ENCODE measurements around the gene MPP3.
A peak's percentile ranks its signal among the peaks of the same experiment; 100 is the strongest.
"Not testable (repeated sequence)": the region's sequence is repeated elsewhere in the genome, so short reads cannot be mapped to it uniquely, and the experiment has no call there.

Gene MPP3

GRCh38 chr17:43801844-43802243, 31.1 kb downstream of the MPP3 start:
- no peak for DNase-seq

DNA sequence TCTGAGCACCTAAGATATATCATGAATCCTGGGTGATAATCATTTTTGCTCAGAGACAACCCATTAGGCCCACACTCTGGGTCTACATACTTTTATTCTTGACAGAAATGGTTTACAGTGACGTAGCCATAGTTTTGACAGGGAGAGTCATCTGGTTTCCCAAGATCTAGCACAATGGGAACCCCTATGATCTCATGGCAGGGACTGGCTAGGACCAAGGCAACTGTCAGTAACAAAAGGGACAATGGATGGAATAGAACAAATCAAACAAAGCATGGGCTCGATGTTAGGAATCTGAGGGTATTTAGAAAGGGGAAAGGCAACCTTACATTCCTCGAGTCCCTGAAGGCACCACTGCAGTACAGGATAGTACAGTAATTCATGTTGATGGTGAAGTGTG, 32.2 kb downstream of the MPP3 start:
- no peak for DNase-seq

DNA sequence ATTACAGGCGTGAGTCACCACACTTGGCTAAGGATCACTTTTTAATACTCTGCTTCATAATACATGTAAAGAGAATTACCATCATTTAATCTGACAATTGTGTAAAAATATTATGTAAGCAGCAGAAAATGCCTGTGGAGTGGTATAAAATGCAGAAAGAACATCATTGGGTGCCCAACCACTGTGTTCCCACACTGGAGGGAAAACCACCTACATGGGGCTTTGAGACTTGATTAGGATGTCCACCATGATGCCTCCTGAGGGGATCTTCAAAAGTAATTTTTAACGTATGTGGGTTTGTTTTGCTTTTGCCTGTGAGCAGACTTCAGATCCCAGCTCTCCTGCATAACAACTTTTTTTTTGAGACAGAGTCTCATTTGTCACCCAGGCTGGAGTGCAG, 33.9 kb downstream of the MPP3 start:
- DNase-seq = no peak

GRCh38 chr17:43798024-43798423, 34.9 kb downstream of the MPP3 start:
- not testable (repeated sequence) for DNase-seq

DNA sequence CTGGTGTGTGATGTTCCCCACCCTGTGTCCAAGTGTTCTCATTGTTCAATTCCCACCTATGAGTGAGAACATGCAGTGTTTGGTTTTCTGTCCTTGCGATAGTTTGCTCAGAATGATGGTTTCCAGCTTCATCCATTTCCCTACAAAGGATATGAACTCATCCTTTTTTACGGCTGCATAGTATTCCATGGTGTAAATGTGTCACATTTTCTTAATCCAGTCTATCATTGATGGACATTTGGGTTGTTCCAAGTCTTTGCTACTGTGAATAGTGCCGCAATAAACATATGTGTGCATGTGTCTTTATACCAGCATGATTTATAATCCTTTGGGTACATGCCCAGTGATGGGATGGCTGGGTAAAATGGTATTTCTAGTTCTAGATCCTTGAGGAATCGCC, 40.3 kb downstream of the MPP3 start:
- DNase-seq = not testable (repeated sequence)

- DNase-seq = peak; percentile 42 to 79
These were observed 41.4 kb downstream of the MPP3 start for GRCh38 chr17:43791589-43791988.

DNA sequence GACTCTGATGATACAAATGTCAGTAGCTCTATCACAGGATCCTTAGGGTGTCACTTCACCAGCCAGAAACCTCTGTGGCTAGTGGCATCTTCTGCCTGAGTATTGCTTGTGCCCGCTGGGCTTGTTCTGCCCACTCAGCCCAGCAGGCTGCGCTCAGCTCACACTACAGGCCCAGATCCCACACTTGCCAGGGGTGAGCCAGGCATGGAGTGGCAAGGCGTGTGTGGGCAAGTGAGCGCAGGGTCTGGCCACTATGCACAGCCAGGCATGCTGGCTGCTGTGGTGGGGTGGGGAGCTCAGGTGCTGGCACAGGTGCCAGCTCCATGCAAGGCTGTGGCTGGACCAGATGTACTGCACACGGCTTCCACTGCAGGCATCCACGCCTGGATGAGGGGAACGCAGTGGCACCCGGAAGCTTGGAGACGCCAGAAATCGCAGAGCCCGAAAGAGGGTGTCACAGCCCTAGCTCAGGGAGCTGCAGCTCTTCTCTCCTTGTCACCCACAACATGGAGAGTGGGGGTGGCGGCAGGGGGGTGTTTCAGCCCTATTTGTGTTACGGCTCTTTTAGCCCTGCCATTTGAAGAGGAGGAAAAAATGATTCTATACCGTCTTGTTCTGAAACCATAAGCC, 42.5 kb downstream of the MPP3 start:
- no peak for DNase-seq

DNA sequence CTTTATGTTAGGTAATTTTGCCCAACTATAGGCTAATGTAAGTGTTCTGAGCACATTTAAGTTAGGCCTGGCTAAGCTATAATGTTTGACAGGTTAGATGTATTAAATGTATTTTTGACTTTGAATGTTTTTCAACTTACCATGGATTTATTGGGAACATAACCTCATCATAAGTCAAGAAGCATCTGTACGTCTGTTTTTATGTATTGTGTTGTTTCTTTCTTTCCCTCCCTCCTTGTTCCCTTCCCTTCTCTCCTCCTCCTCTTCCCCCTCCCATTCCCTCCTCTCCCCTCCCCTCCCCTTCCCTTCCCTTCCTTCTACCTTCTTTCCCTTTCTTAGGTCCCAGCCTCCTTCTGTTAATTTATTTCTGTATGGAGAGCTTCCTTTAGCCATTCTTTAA, 43.5 kb downstream of the MPP3 start:
- no peak for DNase-seq

DNA sequence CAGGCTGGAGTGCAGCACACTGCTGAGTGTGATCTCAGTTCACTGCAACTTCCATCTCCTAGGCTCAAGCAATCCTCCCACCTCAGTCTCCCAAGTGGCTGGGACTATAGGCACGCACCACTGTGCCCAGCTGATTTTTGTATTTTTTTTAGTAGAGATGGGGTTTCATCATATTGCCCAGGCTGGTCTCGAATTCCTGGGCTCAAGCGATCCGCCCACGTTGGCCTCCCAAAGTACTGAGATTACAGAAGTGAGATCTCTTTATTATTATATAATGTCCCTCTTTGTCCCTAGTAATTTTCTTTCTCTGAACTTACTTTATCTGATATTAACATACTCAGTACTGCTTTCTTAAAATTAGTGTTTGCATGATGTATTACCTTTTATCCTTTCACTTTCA, 44.4 kb downstream of the MPP3 start:
- no peak for DNase-seq

DNA sequence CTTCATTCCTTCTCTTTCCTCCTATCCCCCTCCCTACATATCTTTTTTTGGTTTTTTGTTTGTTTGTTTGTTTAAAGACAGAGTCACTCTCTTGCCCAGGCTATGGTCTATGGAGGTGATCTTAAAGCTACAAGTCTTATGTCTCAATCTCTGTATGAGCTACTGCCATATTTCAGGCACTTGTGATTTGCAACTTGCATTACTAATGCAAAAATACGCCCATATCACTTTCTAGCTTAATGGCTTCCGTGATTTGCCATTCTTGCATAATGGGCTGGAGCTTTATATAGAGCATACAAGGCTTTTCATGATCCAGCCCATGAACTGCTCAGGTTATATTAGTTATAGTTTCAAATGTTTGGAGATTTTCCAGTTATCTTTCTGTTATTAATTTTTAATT, 45.2 kb downstream of the MPP3 start:
- DNase-seq = no peak

DNA sequence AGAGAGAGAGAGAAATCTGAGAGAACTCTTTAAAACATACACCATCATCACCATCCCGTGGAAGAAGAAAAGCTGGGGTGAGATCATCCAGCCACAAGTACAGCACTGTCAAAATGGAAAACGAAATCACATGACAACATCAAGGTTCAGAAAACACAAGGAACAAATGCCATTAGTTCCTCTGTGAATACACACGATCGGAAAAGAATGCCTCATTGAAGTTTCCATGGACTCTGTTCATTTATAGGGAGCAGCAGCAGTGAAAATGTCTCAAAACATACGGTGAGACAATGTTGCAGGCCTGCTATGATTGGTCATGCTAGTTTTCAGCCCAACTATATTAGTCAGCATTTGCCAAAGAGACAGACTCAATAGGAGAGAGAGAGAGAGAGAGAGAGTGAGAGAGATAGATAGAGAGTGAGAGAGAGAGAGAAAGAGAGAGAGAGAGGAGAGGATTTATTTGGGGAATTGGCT, 48.3 kb downstream of the MPP3 start:
- no peak for DNase-seq

GRCh38 chr17:43784068-43784467, 48.9 kb downstream of the MPP3 start:
- no peak for DNase-seq

- DNase-seq = no peak
These were observed 49.8 kb downstream of the MPP3 start for GRCh38 chr17:43782913-43783680.

DNA sequence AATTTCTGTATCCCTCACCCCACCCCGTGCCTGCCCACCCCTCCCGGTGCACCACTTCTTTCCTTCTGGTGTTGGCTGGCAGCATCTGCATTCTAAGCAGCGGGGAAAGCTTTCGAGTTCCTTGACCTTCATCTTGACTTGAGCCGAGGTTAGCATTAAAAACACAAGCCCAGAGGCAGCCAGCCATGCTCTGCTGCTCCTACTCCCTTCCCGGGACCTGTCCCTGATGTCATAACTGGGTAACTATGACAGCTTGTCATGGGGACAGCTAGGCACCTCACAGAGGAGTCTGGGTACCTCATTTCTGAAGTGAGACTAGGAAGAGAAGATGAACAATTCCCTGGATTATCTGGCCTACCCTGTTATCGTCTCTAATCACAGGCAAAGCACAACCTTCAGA, 52.8 kb downstream of the MPP3 start, which contains the start of gene CFAP97D1:
TSS of gene CFAP97D1 (plus strand) at position 301 of the 400 bp plus-strand sequence. CDS start at position 329, 28 bp downstream.
- DNase-seq = no peak

- DNase-seq = peak in 1 of 2 experiments; percentile 74
These were observed 53.5 kb downstream of the MPP3 start for GRCh38 chr17:43779145-43780125.

DNA sequence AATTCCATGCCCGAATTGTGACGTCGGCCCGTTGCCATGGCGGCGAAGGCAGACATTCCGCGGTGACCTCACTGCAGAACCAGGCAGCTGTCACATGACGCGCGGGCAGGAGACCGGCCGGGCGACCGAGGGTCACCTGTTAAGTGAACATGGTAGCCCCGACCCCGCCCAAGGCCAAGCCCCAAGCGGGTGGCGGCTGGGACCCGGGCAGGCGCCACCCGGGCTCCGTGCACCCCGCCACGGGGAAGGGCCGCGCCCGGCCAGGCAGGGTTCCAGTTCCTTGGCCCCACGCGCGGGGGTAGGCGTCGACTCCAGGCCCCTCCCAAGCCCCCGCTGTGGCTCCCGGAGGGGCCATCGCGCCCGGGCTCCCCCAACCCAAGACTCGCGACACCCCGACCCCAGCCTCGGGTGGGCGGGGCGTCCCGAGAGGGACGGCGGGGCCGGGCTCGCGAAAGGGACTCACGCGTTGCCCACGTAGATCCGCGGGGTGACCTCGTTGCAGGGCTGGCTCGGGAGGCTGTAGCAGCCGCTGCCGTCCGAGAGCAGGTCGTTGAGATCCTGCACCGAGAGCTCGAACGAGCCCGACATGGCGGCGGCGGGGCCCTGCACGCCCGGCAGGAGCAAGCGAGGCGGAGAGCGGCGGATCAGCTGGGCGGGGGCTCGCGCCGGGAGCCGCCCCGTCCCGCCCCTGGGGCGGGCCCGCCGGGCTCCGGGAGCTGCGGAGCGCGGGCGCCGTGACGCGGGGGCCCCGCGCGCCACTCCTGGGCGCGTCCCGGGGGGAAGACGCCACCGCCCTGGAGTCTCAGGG, 54.4 kb downstream of the MPP3 start, which contains the start of gene DUSP3:
TSS of gene DUSP3 (minus strand) at position 641 of the 808 bp plus-strand sequence. CDS start at position 588, 53 bp downstream.
- DNase-seq = peak; percentile 68 to 85

DNA sequence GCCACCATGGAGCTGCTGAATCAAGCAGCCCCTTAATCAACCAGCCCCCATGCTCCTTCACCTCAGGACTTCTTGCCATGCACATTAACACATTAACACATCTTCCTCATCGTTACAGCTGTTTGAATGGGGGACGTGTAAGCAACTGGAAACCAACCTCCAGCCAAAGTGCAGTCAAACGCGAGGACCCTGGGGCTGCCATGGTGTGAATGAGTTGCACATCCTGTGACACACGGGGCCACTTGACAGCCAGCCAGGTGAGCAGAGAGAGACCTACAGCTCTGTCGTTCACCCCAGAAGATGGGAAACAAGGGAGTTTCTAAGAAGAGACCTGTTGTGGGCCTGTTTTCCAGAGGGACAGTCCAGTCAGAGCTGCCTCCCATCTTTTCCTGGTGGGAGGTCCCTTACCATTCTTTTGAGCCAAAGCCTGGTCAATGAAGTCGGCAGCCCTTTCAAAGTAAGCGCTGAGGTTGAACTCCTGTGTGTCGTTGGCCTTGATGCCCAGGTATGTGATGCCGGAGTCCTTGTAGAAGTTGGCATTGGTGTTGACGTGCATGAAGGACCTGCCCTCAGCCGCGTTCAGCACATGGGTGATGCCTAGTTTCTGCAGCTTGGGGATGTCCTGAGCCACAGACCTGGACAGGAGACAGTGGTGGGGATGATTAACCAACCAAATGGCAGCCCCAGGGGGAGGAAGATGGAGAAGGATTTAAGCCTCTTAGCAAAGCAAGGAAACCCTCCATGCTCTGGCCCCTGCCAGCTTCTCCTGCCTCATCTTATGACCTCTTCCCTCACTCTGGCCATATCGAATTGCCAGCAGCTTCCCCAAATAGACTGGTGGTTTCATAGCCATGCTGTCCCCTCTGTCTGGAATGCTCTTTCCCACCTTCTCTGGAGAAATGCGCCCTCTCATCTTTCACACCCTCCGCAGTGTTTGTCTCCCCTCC, 58.4 kb downstream of the MPP3 start:
- DNase-seq = no peak

DNA sequence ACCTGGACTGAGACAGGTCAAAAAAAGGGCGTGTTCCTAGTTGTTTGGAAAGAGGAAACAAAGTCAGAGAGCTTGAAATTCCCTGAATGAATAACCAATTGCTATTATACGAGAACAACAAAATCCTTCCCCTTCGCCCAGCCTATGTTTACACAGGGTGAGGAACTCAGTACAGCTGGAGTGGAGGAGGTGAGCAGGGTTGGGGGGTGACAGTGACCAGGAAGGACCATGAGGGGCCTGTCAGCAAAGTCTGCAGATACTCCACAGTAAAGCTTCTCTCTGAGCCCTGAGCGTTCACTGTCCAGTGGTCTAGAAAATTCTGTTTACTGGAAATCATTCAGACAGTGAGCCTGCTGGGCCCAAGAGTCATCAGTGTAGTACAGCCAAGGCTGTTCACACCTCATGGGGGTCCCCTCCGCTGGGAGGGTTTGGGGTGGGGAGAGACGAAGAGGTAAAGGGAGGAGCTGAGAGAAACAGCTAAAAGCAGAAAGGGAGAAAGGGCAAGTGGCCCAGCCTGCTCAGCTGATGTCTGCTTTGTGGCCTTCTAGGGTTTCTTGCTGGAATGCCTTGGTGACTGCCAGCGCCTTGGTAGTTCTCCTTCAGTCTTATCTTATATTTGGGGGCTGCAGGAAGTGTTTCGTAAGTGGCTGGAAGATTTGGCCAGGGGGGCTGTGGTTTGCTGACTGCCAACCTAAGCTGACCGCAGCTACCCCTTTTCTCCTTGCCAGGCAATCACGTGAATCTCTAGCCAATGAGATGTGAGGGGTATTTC, 59.9 kb downstream of the MPP3 start:
- no peak for DNase-seq

DNA sequence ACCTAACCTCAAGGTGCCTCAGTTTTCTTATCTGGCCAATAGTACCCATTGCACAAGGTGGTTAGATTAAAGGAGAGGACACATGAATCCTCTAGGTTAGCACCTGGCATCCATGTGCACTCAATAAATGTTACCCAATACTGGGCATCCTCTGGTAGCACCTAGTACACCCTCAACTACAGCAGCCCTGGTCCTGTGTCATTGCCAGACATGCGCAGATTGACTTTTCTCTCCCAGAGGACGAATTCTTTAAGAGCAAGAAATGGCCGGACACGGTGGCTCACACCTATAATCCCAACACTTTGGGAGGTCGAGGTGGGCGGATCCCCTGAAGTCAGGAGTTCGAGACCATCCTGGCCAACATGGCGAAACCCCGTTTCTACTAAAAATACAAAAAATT, 61.5 kb downstream of the MPP3 start:
- no peak for DNase-seq

DNA sequence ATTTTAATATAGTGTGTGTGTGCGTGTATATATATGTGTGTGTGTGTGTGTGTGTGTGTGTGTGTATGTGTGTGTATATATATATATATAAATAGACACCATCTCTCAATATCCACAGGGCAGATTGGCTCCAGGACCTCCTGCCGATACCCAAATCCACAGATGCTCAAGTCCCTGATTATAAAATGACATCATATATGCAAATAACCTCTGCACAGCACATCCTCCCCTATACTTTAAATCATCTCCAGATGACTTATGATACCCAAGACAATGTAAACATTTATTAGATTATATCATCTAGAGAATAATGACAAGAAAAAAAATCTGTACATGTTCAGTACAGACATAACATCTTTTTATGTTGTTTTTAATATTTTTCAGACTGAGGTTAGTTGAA, 62.0 kb downstream of the MPP3 start:
- DNase-seq = no peak

All from SW 1271 (cell line).